ENCODE measurements around the gene NUP210.
"Not testable (repeated sequence)": the region's sequence is repeated elsewhere in the genome, so short reads cannot be mapped to it uniquely, and the experiment has no call there.

- not testable (repeated sequence) for TF ChIP-seq CTCF (conservative IDR thresholded peaks at IDR 0.05; ENCODE audit: low read depth in 2 of 2); ZNF114 (CRISPR knock-in tag; IDR thresholded peaks at IDR 0.05); REST (IDR thresholded peaks at IDR 0.05; ENCODE audit: unreplicated experiment); EZH2 (IDR thresholded peaks at IDR 0.05; ENCODE audit: low read depth, unreplicated experiment); ZNF331 (CRISPR knock-in tag; IDR thresholded peaks at IDR 0.05; ENCODE audit: low read depth); POLR2AphosphoS5 (IDR thresholded peaks at IDR 0.05; ENCODE audit: low read depth); CREB1 (CRISPR knock-in tag; IDR thresholded peaks at IDR 0.05; ENCODE audit: low read depth)
Observed at GRCh38 chr3:13428678-13429077, 8.6 kb upstream of the NUP210 start.

Measured in GM23338 (cell line).